Liver (tissue), 9 donors: Measurements from ENCODE around the gene BMP7. TPM values are rescaled to one million over a fixed set of nuclear protein-coding genes. Genes with fewer than 3 reads are reported as not detected.

Experiments
- DNase-seq: peaks from one replicate; pipeline ENCODE4 v3.0.0-alpha.2; 2017; ENCODE audit warnings: low spot score
- H3K27ac ChIP-seq, 2 donors: one replicate each; pipeline ENCODE4 v1.7.0; 2013; ENCODE audit warnings: inconsistent platforms in 2 of 2, low read length in 2 of 2, control low read depth in 1 of 2, low read depth in 1 of 2, mild to moderate bottlenecking in 1 of 2
- H3K27me3 ChIP-seq, 4 donors: one replicate each; pipeline versions ENCODE4 v1.6.1 to v1.7.0; 2013; ENCODE audit warnings: low read length in 3 of 4, inconsistent platforms in 1 of 4, mild to moderate bottlenecking in 1 of 4, moderate library complexity in 1 of 4; ENCODE audit not compliant: control insufficient read depth in 4 of 4, insufficient read depth in 4 of 4
- H3K36me3 ChIP-seq, 4 donors: one replicate each; pipeline versions ENCODE4 v1.6.1 to v1.7.0; 2013; ENCODE audit warnings: low read length in 3 of 4, mild to moderate bottlenecking in 3 of 4, low read depth in 1 of 4, moderate library complexity in 1 of 4; ENCODE audit not compliant: control insufficient read depth in 4 of 4, insufficient read depth in 3 of 4
- H3K4me1 ChIP-seq, 4 donors: one replicate each; pipeline versions ENCODE4 v1.6.1 to v1.7.0; 2013; ENCODE audit warnings: low read length in 3 of 4, mild to moderate bottlenecking in 3 of 4, moderate library complexity in 1 of 4; ENCODE audit not compliant: control insufficient read depth in 4 of 4, insufficient read depth in 4 of 4
- H3K4me3 ChIP-seq, 3 donors: one replicate each; pipeline versions ENCODE4 v1.6.1 to v1.7.0; 2013; ENCODE audit warnings: low read length in 3 of 3, control low read depth in 1 of 3, low read depth in 1 of 3, mild to moderate bottlenecking in 1 of 3
- H3K9ac ChIP-seq, 2 donors: one replicate each; pipeline ENCODE4 v1.7.0; 2013; ENCODE audit warnings: low read length in 2 of 2, mild to moderate bottlenecking in 2 of 2, moderate library complexity in 2 of 2, control low read depth in 1 of 2, low read depth in 1 of 2
- H3K9me3 ChIP-seq, 4 donors: one replicate each; pipeline versions ENCODE4 v1.6.1 to v1.7.0; 2013; ENCODE audit warnings: low read length in 3 of 4; ENCODE audit not compliant: control insufficient read depth in 4 of 4
- CTCF ChIP-seq: fragments of 150-350 bp; IDR thresholded peaks from 2 replicates; pipeline ENCODE4 v1.5.1; 2017; ENCODE audit warnings: improper control_type of control experiment, low read depth, low read length; ENCODE audit not compliant: missing input control
- EGR1 ChIP-seq, 2 donors: IDR thresholded peaks; 2 replicates each; pipeline ENCODE4 v1.6.1; 2016 to 2018; ENCODE audit warnings: antibody characterized with exemption in 2 of 2, low read depth in 2 of 2
- FOXA1 ChIP-seq: IDR thresholded peaks from 2 replicates; pipeline ENCODE4 v1.6.1; 2016; ENCODE audit warnings: antibody characterized with exemption
- FOXA2 ChIP-seq: IDR thresholded peaks from 2 replicates; pipeline ENCODE4 v1.6.1; 2016; ENCODE audit warnings: antibody characterized with exemption
- GABPA ChIP-seq, 2 donors: IDR thresholded peaks in 1 of 2; conservative IDR thresholded peaks in 1 of 2; 2 replicates each; pipeline ENCODE4 v1.6.1; 2016; ENCODE audit warnings: antibody characterized with exemption in 2 of 2, mild to moderate bottlenecking in 1 of 2, moderate library complexity in 1 of 2
- HNF4A ChIP-seq, 2 donors: conservative IDR thresholded peaks; 2 replicates each; pipeline ENCODE4 v1.6.1; 2016; ENCODE audit warnings: antibody characterized with exemption in 2 of 2, mild to moderate bottlenecking in 2 of 2
- HNF4G ChIP-seq: IDR thresholded peaks from 2 replicates; pipeline ENCODE4 v1.6.1; 2016; ENCODE audit warnings: antibody characterized with exemption
- JUND ChIP-seq, 2 donors: IDR thresholded peaks; 2 replicates each; pipeline ENCODE4 v1.6.1; 2016; ENCODE audit warnings: antibody characterized with exemption in 2 of 2
- NR2F2 ChIP-seq: IDR thresholded peaks from 2 replicates; pipeline ENCODE4 v1.6.1; 2016; ENCODE audit warnings: antibody characterized with exemption
- RAD21 ChIP-seq, 2 donors: IDR thresholded peaks; 2 replicates each; pipeline ENCODE4 v1.6.1; 2016; ENCODE audit warnings: antibody characterized with exemption in 2 of 2, mild to moderate bottlenecking in 2 of 2
- RXRA ChIP-seq, 2 donors: IDR thresholded peaks; 2 replicates each; pipeline ENCODE4 v1.6.1; 2017 to 2018; ENCODE audit warnings: antibody characterized with exemption in 2 of 2, mild to moderate bottlenecking in 1 of 2
- SP1 ChIP-seq: IDR thresholded peaks from 2 replicates; pipeline ENCODE4 v1.6.1; 2018; ENCODE audit warnings: antibody characterized with exemption, mild to moderate bottlenecking
- TAF1 ChIP-seq: conservative IDR thresholded peaks from 2 replicates; pipeline ENCODE4 v1.6.1; 2016; ENCODE audit warnings: antibody characterized with exemption, mild to moderate bottlenecking
- YY1 ChIP-seq: IDR thresholded peaks from 2 replicates; pipeline ENCODE4 v1.6.1; 2016; ENCODE audit warnings: antibody characterized with exemption, mild to moderate bottlenecking
- WGBS: extraction: QIAGEN DNeasy Blood & Tissue Kit; methylation state at CpG from one replicate; pipeline ENCODE4 v1.1.7; 2013; 5-methylcytosine and 5-hydroxymethylcytosine counted together
- polyA plus RNA-seq, 2 donors: library from polyadenylated mRNA; stranded (reverse) in 1 of 2; unstranded in 1 of 2; fragments of 200-250 nt in 1 of 2; fragments of >200 nt in 1 of 2; fragmentation: Nextera tagmentation in 1 of 2; extraction: Ambion mirVana in 1 of 2; gene quantifications; one replicate each; pipeline versions ENCODE4 v1.2.1 to v1.2.3, GENCODE V29; 2013 to 2015
- total RNA-seq, 2 donors: library from RNA; depleted of rRNA; stranded (reverse); fragments of >200 nt; gene quantifications; one replicate each; pipeline ENCODE4 v1.2.3, GENCODE V29; 2014
- TF ChIP-seq, protein P1 (sequence below): IDR thresholded peaks from 2 replicates; pipeline ENCODE4 v1.6.1; 2016; ENCODE audit warnings: antibody characterized with exemption
- TF ChIP-seq, protein P2 (sequence below): IDR thresholded peaks from 2 replicates; pipeline ENCODE4 v1.6.1; 2016; ENCODE audit warnings: antibody characterized with exemption
- TF ChIP-seq, protein P3 (sequence below): IDR thresholded peaks from 2 replicates; pipeline ENCODE4 v1.6.1; 2016; ENCODE audit warnings: antibody characterized with exemption
- TF ChIP-seq, protein P4 (sequence below): IDR thresholded peaks from 2 replicates; pipeline ENCODE4 v1.6.1; 2016; ENCODE audit warnings: antibody characterized with exemption, mild to moderate bottlenecking
- donor health status: healthy.
- donor health status: healthy.
- donor health status: healthy.
- donor health status: healthy.
- donor health status: healthy.

The BMP7 gene
- total and polyA plus RNA-seq, 4 donors = not detected

- TF ChIP-seq FOXA2 = no peak
- TF ChIP-seq EGR1 (IDR thresholded peaks at IDR 0.05; ENCODE audit: low read depth in 2 of 2) = no peak
- TF ChIP-seq YY1 = no peak
- TF ChIP-seq, protein P1, sequence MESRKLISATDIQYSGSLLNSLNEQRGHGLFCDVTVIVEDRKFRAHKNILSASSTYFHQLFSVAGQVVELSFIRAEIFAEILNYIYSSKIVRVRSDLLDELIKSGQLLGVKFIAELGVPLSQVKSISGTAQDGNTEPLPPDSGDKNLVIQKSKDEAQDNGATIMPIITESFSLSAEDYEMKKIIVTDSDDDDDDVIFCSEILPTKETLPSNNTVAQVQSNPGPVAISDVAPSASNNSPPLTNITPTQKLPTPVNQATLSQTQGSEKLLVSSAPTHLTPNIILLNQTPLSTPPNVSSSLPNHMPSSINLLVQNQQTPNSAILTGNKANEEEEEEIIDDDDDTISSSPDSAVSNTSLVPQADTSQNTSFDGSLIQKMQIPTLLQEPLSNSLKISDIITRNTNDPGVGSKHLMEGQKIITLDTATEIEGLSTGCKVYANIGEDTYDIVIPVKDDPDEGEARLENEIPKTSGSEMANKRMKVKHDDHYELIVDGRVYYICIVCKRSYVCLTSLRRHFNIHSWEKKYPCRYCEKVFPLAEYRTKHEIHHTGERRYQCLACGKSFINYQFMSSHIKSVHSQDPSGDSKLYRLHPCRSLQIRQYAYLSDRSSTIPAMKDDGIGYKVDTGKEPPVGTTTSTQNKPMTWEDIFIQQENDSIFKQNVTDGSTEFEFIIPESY = no peak
- TF ChIP-seq, protein P2, sequence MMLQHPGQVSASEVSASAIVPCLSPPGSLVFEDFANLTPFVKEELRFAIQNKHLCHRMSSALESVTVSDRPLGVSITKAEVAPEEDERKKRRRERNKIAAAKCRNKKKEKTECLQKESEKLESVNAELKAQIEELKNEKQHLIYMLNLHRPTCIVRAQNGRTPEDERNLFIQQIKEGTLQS = no peak
- no peak for TF ChIP-seq GABPA (IDR thresholded peaks at IDR 0.05 in 1 of 2, conservative IDR thresholded peaks at IDR 0.05 in 1 of 2)
- no peak for TF ChIP-seq FOXA1
- TF ChIP-seq HNF4A (conservative IDR thresholded peaks at IDR 0.05) = no peak
- TF ChIP-seq HNF4G = no peak
- TF ChIP-seq RXRA (IDR thresholded peaks at IDR 0.05) = no peak
- H3K4me1 ChIP-seq = peaks cover 0 to 16% (median 4%) of the 10 kb centered on the region in 4 donors
- no peak overlapping the region for H3K9ac ChIP-seq
- DNase-seq = no peak
- WGBS = 64% methylated on average over 8 of the region's 8 CpGs
- H3K27me3 ChIP-seq = peaks cover 0 to 36% (median 3%) of the 10 kb centered on the region in 4 donors
- no peaks in the 10 kb centered on the region for H3K36me3 ChIP-seq
- no peak overlapping the region for H3K27ac ChIP-seq
- no peak overlapping the region for H3K4me3 ChIP-seq
- H3K9me3 ChIP-seq = no peaks in the 10 kb centered on the region
These were observed 2.1 kb upstream of the BMP7 start for GRCh38 chr20:57268399-57269076.

GRCh38 chr20:57267158-57267821 lies 849 bp upstream of the BMP7 start:
- no peak overlapping the region for H3K4me3 ChIP-seq

More at GRCh38 chr20:57267158-57267821, 849 bp upstream of the BMP7 start:
- TF ChIP-seq TAF1 (no peak), FOXA2 (no peak), EGR1 (IDR thresholded peaks at IDR 0.05; ENCODE audit: low read depth in 2 of 2) (no peak), NR2F2 (no peak), YY1 (no peak), RAD21 (IDR thresholded peaks at IDR 0.05) (no peak), HNF4G (no peak), JUND (IDR thresholded peaks at IDR 0.05) (no peak), SP1 (no peak), GABPA (IDR thresholded peaks at IDR 0.05 in 1 of 2, conservative IDR thresholded peaks at IDR 0.05 in 1 of 2) (no peak), CTCF (no peak), RXRA (IDR thresholded peaks at IDR 0.05) (no peak), FOXA1 (no peak), HNF4A (conservative IDR thresholded peaks at IDR 0.05) (no peak)
- TF ChIP-seq, protein P3, sequence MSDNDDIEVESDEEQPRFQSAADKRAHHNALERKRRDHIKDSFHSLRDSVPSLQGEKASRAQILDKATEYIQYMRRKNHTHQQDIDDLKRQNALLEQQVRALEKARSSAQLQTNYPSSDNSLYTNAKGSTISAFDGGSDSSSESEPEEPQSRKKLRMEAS = no peak
- TF ChIP-seq, protein P4, sequence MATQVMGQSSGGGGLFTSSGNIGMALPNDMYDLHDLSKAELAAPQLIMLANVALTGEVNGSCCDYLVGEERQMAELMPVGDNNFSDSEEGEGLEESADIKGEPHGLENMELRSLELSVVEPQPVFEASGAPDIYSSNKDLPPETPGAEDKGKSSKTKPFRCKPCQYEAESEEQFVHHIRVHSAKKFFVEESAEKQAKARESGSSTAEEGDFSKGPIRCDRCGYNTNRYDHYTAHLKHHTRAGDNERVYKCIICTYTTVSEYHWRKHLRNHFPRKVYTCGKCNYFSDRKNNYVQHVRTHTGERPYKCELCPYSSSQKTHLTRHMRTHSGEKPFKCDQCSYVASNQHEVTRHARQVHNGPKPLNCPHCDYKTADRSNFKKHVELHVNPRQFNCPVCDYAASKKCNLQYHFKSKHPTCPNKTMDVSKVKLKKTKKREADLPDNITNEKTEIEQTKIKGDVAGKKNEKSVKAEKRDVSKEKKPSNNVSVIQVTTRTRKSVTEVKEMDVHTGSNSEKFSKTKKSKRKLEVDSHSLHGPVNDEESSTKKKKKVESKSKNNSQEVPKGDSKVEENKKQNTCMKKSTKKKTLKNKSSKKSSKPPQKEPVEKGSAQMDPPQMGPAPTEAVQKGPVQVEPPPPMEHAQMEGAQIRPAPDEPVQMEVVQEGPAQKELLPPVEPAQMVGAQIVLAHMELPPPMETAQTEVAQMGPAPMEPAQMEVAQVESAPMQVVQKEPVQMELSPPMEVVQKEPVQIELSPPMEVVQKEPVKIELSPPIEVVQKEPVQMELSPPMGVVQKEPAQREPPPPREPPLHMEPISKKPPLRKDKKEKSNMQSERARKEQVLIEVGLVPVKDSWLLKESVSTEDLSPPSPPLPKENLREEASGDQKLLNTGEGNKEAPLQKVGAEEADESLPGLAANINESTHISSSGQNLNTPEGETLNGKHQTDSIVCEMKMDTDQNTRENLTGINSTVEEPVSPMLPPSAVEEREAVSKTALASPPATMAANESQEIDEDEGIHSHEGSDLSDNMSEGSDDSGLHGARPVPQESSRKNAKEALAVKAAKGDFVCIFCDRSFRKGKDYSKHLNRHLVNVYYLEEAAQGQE = no peak
- TF ChIP-seq, protein P1 = no peak
- TF ChIP-seq, protein P2 = no peak
- WGBS = 33% methylated on average over 24 of the region's 24 CpGs
- no peaks in the 10 kb centered on the region for H3K36me3 ChIP-seq
- H3K27me3 ChIP-seq = peaks cover 0 to 36% (median 7%) of the 10 kb centered on the region in 4 donors
- no peak overlapping the region for H3K27ac ChIP-seq
- H3K9ac ChIP-seq = no peak overlapping the region
- peaks cover 0 to 16% (median 4%) of the 10 kb centered on the region in 4 donors for H3K4me1 ChIP-seq
- DNase-seq = no peak
- H3K9me3 ChIP-seq = no peaks in the 10 kb centered on the region
